HCT116 (cell line): ENCODE data around the gene COA8.

Source experiments
- EGR1 ChIP-seq: IDR thresholded peaks from 2 replicates; pipeline ENCODE4 v1.6.1; 2012; ENCODE audit warnings: low read depth
- POLR2AphosphoS5 ChIP-seq: IDR thresholded peaks from 2 replicates; pipeline ENCODE4 v1.6.1; 2011; ENCODE audit warnings: mild to moderate bottlenecking, low read depth, low read length, moderate library complexity
- TF ChIP-seq, protein P1 (sequence below), 3 experiments: fragments of 200-600 bp in 1 of 3; sonication (generic) in 1 of 3; IDR thresholded peaks in 2 of 3; conservative IDR thresholded peaks in 1 of 3; 2 replicates each; pipeline ENCODE4 v1.5.1; 2012 to 2017; ENCODE audit warnings: low read depth in 2 of 3, low read length in 2 of 3, antibody characterized with exemption in 1 of 3, borderline replicate concordance in 1 of 3, control low read depth in 1 of 3, mild to moderate bottlenecking in 1 of 3, mixed read lengths in 1 of 3, mixed run types in 1 of 3, moderate library complexity in 1 of 3; ENCODE audit not compliant: insufficient read depth in 1 of 3

DNA sequence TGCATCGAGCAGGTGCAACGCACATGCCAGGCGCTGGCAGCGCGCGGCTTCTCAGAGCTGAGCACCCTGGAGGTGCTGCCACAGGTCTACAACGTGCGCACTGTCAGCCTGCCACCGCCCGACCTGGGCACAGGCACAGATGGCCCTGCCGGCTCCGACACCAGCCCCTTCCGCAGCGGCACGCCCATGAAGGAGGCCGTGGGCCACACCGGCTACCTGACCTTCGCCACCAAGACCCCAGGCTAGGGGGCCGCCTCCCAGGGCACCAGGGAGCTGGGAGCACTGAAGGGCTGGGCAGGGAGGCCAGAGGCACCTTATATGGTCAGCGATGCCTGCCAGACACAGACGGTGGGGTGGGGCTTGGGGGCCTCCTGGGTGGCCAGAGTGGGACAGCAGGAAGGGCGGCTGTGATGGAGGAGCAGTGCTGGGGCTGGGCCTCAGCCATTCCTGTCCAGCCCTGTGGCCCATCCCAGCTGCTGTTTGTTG lies 28.1 kb upstream of the COA8 start:
- TF ChIP-seq EGR1 (no peak), POLR2AphosphoS5 (no peak)
- TF ChIP-seq, protein P1, sequence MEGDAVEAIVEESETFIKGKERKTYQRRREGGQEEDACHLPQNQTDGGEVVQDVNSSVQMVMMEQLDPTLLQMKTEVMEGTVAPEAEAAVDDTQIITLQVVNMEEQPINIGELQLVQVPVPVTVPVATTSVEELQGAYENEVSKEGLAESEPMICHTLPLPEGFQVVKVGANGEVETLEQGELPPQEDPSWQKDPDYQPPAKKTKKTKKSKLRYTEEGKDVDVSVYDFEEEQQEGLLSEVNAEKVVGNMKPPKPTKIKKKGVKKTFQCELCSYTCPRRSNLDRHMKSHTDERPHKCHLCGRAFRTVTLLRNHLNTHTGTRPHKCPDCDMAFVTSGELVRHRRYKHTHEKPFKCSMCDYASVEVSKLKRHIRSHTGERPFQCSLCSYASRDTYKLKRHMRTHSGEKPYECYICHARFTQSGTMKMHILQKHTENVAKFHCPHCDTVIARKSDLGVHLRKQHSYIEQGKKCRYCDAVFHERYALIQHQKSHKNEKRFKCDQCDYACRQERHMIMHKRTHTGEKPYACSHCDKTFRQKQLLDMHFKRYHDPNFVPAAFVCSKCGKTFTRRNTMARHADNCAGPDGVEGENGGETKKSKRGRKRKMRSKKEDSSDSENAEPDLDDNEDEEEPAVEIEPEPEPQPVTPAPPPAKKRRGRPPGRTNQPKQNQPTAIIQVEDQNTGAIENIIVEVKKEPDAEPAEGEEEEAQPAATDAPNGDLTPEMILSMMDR (IDR thresholded peaks at IDR 0.05 in 2 of 3, conservative IDR thresholded peaks at IDR 0.05 in 1 of 3; ENCODE audit: borderline replicate concordance in 1 of 3, insufficient read depth in 1 of 3, low read depth in 2 of 3, low read length in 2 of 3), result no peak
